Measurements from ENCODE around the gene DCDC2C.

- TF ChIP-seq, protein P1, sequence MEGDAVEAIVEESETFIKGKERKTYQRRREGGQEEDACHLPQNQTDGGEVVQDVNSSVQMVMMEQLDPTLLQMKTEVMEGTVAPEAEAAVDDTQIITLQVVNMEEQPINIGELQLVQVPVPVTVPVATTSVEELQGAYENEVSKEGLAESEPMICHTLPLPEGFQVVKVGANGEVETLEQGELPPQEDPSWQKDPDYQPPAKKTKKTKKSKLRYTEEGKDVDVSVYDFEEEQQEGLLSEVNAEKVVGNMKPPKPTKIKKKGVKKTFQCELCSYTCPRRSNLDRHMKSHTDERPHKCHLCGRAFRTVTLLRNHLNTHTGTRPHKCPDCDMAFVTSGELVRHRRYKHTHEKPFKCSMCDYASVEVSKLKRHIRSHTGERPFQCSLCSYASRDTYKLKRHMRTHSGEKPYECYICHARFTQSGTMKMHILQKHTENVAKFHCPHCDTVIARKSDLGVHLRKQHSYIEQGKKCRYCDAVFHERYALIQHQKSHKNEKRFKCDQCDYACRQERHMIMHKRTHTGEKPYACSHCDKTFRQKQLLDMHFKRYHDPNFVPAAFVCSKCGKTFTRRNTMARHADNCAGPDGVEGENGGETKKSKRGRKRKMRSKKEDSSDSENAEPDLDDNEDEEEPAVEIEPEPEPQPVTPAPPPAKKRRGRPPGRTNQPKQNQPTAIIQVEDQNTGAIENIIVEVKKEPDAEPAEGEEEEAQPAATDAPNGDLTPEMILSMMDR (IDR thresholded peaks at IDR 0.05): no peak
- no peak for TF ChIP-seq EZH2 (IDR thresholded peaks at IDR 0.05)
- TF ChIP-seq EZH2phosphoT487 (IDR thresholded peaks at IDR 0.05): no peak
Measured at GRCh38 chr2:3712831-3713503, 9.6 kb downstream of the DCDC2C start.

All from neural progenitor cell (in vitro differentiated cells).